SH-SY5Y (cell line): ENCODE measurements around the gene KLHL26.

ENCODE experiments used
- GATA2 ChIP-seq: IDR thresholded peaks from 2 replicates; pipeline ENCODE4 v1.6.1; 2011; ENCODE audit warnings: mild to moderate bottlenecking, low read depth, low read length
- GATA3 ChIP-seq: IDR thresholded peaks from 2 replicates; pipeline ENCODE4 v1.6.1; 2011; ENCODE audit warnings: low read depth, mild to moderate bottlenecking, low read length, moderate library complexity

Gene KLHL26

DNA sequence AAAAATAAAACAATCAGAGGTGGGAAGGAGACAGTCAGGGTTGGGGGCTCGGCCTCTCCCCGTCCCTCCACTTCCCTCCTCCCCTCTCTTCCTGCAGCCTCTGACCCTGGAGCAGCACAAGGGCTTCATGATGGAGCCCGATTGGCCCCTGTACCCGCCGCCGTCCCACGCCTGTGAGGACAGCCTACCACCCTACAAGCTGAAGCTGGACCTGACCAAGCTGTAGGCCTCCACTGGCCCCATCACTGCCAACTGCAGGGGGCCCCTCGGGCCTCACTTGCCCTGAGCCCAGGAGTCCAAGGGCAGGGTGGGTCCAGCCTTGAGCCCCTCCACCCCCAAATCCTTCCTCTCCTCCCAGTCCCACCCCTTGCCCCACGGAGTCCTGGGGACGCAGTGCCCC is 16.5 kb upstream of the KLHL26 start:
- TF ChIP-seq GATA2 (no peak), GATA3 (no peak)

- no peak for TF ChIP-seq GATA3
- TF ChIP-seq GATA2 = no peak
Measured at GRCh38 chr19:18620902-18621301, 15.9 kb upstream of the KLHL26 start.

GRCh38 chr19:18626906-18627305 is 9.9 kb upstream of the KLHL26 start:
- TF ChIP-seq GATA2 = no peak
- no peak for TF ChIP-seq GATA3

- TF ChIP-seq GATA3 (no peak), GATA2 (no peak)
Measured at GRCh38 chr19:18629166-18630088, 7.4 kb upstream of the KLHL26 start.

DNA sequence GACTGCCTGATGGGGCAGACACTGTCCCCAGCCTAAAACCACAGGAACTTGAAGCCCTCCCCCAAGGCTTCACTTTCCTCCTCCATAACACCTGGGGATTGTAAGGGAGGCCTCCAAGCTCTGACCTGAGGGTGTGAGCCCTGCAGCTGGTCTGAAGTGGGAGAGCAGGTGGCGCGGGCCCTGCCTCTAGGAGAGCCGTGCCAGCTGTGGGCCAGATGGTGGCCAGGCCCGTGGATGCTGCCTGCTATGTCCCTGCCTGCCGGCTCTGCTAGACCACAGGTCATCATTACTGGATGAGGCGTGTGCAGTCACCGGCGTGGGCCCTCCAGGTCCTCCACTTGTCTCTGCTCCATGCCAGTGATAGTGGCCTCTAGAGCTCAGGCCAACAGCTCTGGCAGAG is 3.5 kb upstream of the KLHL26 start:
- TF ChIP-seq GATA3 (no peak), GATA2 (no peak)

DNA sequence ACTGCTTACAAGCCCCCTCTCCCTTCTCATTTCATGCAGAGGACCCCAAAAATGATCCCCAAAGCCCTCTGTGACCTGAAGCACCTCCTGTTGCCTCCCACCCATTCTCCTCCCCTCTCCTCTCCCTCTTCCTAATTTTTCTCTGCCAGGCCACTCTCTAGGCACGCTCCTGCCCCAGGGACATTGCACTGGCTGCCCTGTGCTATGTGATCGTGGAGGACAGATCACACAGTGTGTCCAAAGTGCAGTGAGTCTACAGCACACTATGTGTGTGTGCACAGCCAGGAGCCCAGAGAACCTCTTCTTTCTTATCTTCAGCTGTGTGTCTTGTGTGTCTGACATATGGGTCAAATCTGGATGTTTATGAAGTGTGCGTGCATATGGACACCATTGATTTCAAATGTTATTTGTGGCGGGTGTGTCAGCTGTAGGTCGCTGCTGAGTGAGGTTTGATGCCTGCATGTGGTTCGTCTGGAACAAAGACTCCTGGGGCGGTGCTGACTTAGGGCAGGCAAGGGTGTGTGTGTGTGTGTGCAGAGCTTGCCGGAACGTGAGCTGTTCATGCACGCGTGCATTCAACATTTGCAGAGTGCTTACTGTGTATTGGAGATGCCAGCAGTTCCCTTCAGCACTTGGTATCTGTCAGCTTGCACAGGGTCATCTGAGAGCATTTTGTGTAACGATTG is 2.1 kb upstream of the KLHL26 start:
- no peak for TF ChIP-seq GATA2
- no peak for TF ChIP-seq GATA3

- no peak for TF ChIP-seq GATA3
- TF ChIP-seq GATA2 = no peak
Measured at GRCh38 chr19:18635831-18636182, 1.0 kb upstream of the KLHL26 start.

DNA sequence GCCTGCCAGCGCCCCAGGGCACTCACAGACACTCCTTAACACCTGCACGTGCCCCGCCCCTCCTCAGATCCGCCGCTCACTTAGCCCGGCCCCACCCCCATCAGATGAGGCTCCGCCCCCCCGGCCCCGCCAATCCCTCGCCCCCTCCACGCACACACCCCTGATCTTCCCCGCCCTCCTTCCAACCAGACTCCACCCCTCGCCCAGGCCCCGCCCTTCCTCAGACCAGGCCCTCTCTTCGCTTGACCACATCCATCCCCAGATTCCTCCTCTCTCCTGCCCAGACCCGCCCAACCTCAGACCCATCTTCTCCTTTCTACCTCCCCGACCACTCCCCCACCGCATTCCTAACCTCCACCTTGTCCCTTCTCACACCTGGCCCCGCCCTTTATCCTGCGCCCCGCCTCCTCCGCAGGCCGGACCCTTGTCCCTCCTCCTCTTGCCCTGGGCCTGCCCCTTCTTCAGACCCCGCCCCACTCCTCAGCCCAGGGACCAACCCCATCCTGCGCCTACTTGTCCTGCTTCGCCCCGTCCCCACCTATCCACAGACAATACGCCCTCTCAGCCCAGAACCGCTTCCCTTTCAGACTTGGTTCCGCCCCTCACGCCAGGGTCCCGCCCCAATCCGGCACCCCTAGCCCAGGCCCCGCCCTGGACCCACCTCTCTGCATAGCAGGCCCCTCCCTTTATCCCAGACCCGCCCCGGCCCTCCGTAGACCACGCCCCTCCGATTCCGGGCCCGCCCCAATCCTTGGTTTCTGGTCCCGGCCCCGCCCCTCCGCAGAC is 452 bp upstream of the KLHL26 start:
- TF ChIP-seq GATA3 (no peak), GATA2 (no peak)

DNA sequence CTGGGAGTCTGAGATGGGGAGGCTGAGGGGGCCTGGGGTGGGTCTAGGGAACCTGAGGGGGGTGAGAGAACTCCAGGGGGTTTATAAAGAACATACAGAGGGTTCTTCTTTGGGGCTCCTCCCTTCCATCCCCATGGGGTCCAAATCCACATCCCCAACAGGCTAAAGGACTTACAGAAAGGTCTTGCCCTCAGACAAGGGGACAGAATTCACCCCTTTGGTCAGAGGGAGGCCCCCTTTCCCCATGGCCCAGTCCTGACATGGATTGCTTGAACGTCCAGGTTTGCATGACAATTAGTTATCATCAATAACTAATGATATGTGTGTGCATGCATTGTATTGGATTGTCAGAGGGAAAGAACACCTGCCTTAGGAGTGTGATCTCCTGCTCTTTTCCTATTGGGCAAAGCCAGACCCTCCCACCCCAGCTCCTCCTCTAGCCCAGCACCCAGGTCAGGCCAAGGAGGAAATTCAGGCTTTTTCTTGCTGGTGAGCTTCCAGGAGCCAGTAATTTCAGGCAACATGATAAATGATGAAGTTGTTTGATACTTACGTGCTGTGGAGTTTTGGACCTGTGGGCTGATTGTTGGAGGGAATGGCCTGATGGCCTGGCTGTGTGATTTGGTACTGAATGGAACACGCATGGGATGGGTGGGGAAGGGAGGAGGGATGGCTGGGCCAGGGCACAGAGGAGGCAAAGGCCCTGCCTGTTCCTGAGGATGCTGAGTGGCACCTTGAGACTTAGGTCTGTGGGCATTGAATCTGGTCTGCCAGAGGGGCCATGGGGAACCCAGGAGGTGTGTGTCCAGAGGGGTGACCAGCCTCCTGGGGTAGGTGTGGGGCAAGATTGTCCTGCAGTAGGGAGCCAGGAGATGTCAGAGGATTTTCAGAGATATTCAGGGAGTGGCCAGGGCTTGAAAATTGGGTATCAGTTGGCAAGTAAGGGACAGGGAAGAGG is 1.1 kb downstream of the KLHL26 start:
- TF ChIP-seq GATA3 (no peak), GATA2 (no peak)

DNA sequence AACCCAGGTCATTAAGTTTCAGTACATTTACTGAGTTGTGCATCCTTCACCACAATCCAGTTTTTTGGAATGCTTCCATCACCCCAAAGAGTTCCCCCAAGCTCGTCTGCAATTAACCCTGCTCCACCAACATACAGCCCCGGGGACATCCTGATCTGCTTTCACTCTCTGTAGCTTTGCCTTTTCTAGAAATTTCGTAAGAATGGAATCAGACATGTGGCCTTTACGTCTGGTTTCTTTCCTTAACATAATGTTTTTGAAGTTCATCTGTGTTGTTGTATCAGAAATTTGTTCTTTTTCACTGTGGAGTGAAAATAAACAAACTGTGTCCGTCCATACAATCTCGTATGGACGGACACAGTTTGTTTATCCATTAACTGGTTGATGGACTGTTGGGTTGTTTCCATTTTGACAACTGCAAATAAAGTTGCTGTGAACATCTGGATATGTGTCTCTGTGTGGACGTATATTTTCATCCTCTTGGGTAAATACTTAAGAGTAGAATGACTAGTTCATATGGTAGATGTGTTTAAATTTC is 2.9 kb downstream of the KLHL26 start:
- TF ChIP-seq GATA2 (no peak), GATA3 (no peak)

GRCh38 chr19:18644196-18645034 is 7.6 kb downstream of the KLHL26 start:
- TF ChIP-seq GATA3 (no peak), GATA2 (no peak)

DNA sequence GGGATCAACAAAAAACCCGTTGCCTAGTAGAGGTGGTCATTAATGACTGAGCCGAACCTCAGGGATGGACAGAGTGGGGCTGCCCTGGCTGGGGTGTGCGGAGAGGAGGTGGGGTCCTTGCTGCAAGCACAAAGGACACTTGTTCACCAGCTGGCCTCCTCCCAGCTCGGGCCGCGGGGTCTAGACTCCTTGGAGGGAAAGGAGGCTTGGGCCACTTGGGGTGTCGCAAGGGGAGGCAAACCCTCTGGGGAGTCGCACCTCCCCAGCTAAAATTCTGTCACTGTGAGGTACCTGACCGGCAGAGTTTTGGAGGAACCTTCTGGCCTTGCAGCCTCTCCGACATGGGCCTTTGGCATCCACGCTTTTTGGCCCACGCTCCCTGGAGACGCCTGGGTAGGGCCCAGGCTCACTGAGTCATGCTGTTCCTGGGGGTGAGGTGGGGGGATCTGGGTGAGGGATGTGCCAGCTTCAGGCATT is 8.2 kb downstream of the KLHL26 start:
- no peak for TF ChIP-seq GATA3
- TF ChIP-seq GATA2 = no peak

- no peak for TF ChIP-seq GATA2
- no peak for TF ChIP-seq GATA3
Measured at GRCh38 chr19:18646535-18647370, 9.9 kb downstream of the KLHL26 start.
